Activated naive CD8-positive, alpha-beta T cell treated with anti-CD3 and anti-CD28 coated beads, Interleukin-2, amount 50 U/mL, for 16 hours (primary cell): ENCODE data around the gene ARIH1.
"Not testable (repeated sequence)": the region's sequence is repeated elsewhere in the genome, so short reads cannot be mapped to it uniquely, and the experiment has no call there.

Source experiments
- DNase-seq: peaks from one replicate; pipeline ENCODE4 v3.0.0-alpha.2; 2020; ENCODE audit warnings: low read depth, low spot score

The ARIH1 gene

DNA sequence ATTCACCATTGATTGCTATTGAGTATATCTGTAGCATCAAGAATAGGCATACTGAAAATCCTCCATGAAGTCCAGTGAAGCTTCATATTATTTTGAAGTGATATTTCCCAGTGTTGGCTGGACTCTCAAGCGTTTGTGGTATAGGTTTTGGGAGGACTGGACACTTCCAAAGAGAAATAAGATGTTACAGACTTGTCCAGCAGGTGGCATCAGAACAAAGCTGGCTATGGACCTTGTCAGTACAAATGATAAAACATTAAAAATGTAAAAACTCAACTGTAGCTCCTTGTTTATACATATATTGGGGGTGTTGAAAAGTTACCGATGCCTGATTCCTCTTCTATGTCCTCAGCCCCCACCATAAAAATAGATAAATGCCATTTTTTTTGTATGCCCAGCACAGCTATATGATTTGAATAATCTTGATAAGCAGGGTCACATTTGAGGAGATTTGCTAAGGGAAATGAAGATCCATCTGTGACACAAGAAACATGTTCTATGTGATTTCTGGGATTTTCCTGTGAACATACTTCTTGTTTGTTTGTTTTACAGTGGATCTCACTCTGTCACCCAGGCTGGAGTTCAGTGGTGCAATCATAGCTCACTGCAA lies 125.8 kb downstream of the ARIH1 start:
- DNase-seq, result no peak

DNA sequence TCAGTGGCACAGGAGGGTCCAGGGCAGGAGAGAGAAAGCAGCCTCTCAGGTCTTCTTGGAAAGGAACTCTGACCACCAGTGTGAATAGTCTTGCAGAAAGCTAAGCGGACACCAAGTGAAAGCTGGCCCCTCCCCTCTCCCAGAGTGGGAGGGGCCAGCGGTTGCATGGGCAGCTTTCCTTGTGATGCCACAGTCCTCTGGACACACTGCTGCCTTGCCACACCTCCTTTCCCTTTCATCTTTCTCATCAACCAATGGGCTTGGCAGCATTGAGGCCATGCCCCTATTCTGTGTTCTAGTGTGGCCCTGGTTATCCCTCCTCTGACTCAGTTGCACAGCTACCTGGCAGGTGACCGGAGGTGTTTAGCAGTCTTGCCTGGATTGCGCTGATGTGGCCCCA lies 130.7 kb downstream of the ARIH1 start:
- DNase-seq, result no peak

DNA sequence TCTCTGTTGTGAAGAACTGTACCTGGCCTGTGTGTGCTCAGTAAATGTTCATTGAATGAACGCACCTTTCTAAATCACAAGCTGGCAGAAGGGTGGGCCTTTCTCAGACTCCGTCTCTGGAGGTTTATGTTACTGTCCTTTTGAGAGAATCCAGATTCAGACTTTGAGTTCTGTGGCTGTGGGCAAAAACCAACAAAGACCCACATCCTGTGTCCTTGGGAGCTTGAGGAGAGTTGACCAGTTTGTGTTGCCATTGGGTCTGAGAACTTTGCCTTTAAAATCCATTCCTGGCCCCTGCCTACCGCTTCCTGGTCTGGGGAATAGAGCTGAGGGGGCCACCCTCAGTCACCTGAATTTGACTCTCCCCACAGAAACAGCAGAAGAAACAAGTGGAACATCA lies 134.0 kb downstream of the ARIH1 start:
- DNase-seq, result not testable (repeated sequence)

DNA sequence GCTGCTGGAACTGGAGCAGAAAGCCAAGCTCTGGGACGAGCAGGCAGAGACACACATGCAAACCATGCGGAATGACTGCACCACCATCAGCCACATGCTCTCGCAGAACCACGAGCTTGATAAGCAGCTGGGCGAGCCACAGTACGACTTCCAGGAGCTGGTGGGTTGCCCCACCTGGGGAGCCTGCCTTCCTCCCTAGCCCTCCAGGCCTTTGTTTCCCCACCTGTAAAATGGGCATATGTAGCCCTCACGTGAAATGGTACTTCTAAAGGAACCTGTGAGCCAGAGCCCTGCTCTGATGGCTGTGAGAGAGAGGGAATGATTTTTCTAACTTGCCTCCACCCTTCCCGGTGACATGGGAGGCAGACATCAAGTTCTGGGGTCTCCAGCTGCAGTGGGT lies 135.7 kb downstream of the ARIH1 start:
- DNase-seq, result no peak

DNA sequence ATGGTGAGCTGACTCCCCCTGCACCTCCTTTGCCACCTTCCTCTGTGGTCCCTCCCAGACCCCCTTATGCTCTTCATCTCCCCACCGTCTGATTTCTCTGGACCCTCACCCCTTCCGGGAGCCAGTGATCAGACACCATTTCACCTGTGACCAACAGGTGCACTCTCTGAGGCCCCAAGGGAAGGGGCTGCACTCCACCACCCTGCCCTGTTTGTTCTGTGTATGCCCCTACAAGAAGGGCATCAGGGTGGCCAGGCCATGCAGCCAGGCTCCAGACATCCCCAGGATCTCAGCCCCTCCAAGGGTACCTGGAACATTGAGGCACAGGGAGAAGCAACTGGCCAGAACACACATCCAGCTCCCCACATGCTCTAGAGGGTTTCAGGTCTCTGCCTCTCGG lies 138.2 kb downstream of the ARIH1 start:
- not testable (repeated sequence) for DNase-seq

DNA sequence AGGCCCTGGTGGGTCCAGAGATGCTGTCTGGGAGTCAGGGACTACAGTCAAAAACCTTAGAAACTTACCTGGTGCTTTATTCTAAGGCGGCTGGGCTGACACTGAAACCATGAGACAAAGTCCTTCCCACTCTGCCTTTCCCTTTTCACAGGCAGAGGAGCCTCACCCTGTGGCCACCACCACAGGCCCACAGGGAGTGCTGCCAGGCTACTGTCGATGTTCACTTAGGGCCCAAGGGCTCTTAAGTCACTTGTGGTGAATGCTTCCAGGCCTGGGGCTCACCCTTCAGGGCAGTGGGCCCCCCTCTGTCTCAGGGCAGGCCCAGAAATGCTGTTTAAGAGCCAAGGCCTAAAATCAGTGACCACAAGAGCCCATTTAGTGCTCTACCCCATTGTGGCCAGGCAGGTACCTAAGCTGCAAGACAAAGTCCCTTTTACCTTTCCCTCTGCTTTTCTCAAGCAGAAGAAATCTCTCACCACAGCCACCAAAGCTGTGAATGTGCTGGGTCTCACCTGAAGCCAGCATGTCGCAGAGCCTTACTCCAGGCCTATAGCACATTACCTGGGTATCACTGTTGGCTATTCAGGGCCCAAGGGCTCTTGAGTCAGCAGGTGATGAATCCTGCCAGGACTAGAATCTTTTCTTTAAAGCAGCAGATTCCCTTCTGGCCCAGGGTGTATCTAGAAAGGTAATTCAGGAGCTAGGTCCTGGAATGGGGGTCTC lies 140.8 kb downstream of the ARIH1 start:
- DNase-seq, result no peak

DNA sequence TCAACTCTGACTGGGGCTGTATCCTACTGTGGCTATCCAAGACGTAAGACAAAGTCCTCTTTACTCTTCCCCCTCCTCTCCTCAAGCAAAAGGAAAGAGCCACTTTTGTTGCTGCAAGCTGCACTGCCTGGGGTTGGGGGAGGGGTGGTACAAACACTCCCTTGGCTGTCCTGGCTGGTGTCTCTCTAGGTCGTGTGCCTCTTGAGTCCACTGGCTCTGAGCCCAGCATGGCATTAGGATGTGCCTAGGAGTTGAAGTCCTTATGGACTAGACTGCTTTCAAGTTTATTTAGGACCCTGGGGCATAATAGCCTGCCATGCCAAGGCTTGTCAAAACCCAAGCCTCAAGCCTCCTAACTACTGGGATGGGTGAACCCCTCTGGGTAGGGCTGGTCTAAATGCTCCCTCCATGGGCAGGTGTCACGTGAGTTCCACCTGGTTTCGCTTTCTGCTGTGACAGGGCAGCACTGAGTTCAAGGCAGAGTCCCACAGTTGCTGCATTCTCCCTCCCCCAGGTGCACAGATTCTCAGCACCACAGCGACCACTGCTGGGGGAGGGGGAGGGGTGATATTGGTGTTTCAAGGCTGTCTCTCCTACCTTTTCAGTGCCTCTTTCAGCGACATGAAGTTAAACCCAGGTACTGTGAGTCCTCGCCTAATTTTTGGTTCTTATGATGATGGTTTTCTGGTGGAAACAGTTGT lies 141.6 kb downstream of the ARIH1 start:
- not testable (repeated sequence) for DNase-seq

DNA sequence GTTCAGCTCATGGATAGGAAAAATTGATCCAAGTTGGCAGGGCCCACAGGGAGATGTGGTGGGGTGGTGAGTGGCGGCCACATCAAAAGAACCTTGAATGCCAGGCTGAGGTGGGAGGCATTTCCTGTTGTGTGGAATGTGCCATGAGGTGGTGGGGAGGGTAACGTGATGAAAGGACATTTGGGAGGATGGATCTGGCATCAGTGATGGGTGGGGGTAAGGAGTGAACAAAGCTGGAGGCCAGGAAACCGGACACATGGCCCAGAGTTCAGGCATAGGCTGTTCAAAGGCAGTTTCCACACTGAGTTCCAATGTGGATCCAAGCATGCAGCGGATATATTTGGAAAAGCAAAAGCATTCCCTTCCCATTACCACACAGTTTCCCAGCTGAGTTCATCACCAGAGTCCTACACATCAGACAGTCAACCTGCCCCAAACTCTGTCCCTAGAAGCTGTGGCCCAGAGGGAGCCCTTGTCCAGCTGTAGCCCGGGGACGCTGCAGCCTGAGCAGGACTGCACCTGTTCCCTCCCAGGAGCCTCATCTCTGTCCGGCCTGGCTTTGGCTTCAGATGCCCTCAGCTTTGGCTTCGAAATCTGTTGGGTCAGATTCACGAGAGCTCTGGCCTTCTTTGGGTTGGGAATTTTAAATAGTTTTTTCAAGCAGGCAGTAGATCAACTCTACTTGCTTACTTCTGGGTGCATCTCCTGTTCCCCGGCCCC lies 142.5 kb downstream of the ARIH1 start:
- DNase-seq, result no peak

DNA sequence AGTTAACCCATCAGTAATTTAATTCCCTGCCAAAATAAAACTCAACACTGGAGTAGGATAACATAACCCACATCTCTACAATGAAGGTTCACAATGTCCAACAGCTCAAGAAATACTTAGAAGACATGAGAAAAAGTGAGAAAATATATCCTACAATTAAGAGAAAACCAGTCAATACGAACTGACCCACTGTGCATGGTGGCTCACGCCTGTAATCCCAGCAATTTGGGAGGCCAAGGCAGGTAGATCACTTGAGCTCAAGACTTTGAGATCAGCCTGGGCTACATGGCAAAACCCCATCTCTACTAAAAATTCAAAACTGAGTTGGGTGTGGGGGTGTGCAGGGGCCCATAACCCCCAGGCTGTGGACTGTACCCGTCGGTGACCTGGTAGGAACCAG lies 149.7 kb downstream of the ARIH1 start:
- not testable (repeated sequence) for DNase-seq

DNA sequence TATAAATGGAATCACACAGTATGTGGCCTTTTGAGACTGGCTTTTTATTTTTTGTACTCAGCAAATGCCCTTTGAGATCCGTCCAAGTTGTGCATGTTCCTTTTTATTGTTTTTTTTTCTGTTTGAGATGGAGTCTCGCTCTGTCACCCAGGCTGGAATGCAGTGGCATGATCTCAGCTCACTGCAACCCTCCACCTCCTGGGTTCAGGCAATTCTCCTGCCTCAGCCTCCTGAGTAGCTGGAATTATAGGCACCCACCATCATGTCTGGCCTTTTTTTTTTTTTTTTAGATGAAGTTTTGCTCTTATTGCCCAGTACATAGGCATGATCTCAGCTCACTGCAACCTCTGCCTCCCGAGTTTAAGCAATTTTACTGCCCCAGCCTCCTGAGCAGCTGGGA lies 152.0 kb downstream of the ARIH1 start:
- not testable (repeated sequence) for DNase-seq

DNA sequence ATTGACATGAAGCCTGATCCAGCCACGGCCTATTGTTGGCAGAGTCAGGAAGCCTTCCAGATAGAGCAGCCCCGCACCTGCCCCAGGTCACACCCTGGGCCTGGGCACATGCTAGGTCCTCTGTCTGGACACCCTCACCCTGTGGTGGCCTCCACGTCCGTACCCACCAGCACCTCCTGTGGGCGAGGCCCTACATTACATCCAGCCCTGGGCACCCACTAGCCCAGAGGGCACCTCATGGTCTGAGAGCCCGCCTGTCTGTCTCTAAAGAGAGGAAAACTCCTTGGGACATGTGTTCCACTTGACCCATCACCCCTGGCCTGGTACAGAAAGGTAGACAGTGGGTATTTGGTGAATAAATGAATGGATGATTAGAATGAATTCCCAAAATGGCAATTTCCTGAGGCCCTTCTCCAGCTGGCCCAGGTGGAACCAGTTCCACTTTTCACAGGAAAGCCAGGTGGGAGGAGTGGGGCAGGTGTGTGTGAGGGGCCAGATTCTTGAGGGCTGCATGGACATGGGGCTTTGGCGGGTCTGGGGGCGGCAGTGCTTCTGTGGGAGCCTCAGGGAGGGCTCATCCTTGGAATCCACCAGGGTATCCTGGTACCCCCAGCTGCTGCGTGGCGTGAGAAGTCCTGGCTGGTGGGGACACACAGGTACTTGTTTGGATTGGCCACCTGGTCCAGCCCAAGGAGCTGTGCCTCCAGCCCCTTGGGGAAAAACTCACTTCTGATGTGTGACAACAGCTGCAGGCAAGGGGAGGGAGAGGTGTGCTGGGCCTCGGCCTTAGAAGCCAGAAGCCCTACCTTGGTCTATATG lies 154.3 kb downstream of the ARIH1 start:
- DNase-seq, result not testable (repeated sequence)

DNA sequence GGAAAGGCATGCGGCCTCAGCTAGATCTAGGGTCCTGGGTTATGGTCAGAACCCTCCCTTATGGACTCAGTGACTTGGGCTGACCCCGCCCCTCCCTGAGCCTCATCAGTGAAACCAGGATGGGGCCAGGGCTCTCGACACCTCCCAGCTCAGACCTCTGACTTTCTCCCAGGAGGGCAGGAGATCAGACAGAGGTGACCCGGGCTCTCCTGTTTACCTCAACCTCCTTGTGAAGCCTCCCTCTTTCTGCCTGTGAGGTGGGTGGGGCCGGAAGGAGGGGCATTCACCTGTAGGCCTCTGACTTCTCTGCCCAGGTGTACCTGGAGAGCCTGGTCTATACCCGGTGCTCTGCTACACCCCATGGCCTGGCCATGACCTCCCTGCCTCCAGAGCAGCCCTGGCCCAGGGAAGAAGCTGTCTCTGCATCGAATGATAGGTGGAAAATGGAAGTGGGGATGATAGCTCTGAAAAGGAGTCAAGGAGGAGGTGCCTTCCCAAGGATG lies 155.0 kb downstream of the ARIH1 start:
- DNase-seq, result not testable (repeated sequence)

DNA sequence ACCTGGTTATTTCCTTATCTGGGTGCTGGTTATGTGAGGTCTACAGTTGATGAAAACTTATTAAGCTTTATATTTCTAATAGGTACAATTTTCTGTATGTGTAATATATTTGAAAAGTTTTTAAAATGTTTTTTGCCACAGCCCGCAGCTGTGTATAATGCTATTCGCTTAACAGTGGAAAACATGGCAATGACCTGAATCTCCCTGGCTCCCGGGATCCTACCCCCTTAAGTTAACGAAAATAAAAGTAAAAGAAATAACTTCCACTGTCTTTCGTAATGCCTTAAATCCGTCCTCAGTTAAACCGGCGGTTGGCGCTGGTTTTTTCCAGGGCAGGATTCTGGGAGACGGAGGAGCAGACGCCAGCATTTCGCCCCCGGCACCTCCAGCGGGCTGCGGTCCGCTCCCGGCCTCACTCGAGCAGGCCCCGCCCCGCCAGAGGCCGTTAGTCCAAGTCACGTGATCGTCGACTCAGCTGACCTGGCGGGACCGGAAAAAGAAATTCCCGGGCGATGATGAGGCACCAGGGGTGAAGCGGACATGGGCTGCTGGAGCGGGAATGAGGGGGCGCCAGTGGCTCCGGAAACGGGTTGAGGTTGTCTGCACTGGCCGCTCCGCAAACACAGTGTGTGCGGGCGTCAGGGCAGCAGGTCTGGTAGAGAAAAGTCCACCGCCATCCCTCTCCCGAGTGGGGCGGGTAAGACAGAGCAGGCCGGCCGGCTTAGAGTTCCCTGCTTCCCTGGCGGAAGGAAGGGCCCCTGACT lies 162.6 kb downstream of the ARIH1 start:
- peak; percentile 11 for DNase-seq

DNA sequence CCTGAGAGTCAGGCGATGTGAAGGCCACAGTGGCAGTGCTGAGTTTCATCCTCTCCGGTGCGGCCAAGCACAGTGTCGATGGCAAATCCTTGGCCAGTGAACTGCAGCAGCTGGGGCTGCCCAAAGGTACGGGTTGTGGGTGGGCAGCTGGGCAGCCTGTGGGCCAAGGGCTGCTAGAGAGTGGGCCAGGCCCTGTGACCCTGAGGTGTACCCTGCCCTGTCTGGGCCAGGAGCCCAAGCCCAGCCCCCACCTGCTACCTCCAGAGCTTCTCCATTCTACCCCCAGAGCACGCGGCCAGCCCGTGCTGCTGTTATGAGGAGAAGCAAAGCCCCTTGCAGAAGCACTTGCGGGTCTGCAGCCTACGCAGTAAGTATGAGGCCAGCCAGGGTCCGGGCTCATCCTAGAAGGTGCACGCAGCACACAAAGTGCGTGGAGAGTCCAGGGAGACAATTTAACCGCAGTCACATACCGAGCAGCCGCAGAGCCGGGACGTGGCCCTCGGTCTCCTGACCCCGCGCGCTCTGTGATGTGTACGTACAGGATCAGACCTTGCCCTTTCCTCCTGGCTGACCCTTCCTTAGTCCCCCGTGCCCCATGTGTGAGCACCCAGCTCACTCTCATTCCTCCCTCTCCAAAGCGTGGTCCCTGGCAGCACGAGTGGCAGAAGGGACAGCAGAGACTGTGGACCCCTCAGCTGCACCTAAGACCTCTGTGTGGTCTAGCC lies 165.8 kb downstream of the ARIH1 start:
- DNase-seq, result not testable (repeated sequence)

DNA sequence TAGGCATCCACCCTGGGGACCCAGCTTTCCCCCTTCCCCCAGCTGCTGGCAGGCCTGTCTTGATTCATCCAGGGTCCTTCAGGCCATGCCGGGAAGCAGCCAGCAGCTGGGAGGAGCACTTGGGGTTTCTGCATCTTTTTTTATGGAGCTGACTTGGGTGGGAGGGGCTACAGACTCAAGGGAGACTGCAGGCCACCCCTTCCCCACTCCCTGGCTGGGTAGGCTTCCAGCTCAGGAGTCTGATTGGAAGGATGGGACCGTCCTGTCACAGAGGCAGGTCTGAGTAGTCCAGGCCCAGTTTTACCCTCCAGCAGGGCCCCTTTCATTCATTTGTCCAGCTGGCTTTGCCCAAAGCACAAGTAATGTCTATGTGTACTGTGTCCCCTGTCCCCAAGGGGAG lies 168.1 kb downstream of the ARIH1 start:
- not testable (repeated sequence) for DNase-seq

DNA sequence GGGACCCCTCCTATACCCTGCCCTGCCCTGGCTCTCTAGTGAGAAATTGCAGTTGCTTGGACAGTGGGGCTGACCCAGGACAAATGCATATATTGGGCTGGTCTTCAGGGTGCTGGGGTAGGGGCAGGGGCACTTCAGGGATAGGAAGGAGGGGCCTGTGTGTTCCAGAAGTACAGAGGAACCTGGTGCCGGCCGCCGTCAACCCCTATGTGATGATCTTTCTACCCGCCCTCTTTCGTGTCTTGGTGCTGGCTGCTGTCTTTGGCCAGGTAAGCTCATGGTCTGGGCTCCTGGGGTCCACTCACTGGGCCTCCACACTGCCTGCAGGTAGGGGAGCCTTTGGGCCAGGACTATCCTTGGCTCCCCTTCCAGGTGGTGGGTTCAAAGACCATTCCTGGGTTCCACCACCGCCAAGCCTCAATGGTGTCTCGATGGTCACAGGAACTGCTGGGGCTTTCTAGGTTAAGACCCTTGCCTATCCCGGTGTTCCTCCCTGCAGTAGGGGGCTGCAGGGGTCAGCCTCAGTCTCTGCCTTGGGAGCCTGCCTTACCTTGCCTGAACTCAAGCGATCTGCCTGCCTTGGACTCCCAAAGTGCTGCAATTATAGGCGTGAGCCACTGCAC lies 174.6 kb downstream of the ARIH1 start:
- DNase-seq, result not testable (repeated sequence)
